Mesothelial cell of epicardium (in vitro differentiated cells): ENCODE measurements around the gene CRNKL1. TPM values are rescaled to one million over a fixed set of nuclear protein-coding genes. Genes with fewer than 3 reads are reported as not detected.
A peak's percentile ranks its signal among the peaks of the same experiment; 100 is the strongest.

ENCODE experiments used
- DNase-seq, 2 experiments: peaks; one replicate each; pipeline ENCODE4 v3.0.0; 2021; ENCODE audit warnings: low spot score in 2 of 2; ENCODE audit not compliant: unreplicated experiment in 2 of 2
- H3K27ac Mint-ChIP-seq: 2 replicates; pipeline ENCODE4 v1.8.0; 2021; ENCODE audit warnings: mixed read lengths
- H3K27me3 Mint-ChIP-seq: 2 replicates; pipeline ENCODE4 v1.8.0; 2021; ENCODE audit warnings: low read depth, mixed read lengths
- H3K36me3 Mint-ChIP-seq: 2 replicates; pipeline ENCODE4 v1.8.0; 2021; ENCODE audit warnings: mixed read lengths
- H3K4me1 Mint-ChIP-seq: 2 replicates; pipeline ENCODE4 v1.8.0; 2021; ENCODE audit warnings: mixed read lengths
- H3K4me3 Mint-ChIP-seq: 2 replicates; pipeline ENCODE4 v1.8.0; 2021; ENCODE audit warnings: mild to moderate bottlenecking, moderate library complexity, mixed read lengths
- H3K9me3 Mint-ChIP-seq: 2 replicates; pipeline ENCODE4 v1.8.0; 2021; ENCODE audit warnings: mixed read lengths
- CTCF ChIP-seq: fragments of 200-600 bp; sonication (generic); IDR thresholded peaks from one replicate; pipeline ENCODE4 v1.5.0; 2021; ENCODE audit warnings: antibody characterized with exemption; ENCODE audit not compliant: unreplicated experiment
- total RNA-seq: library from RNA; stranded (reverse); gene quantifications from 3 replicates; pipeline ENCODE4 v1.2.1, GENCODE V29; 2021

The CRNKL1 gene
- total RNA-seq, 1 donor from 2014 or later = 26.5 TPM

DNA sequence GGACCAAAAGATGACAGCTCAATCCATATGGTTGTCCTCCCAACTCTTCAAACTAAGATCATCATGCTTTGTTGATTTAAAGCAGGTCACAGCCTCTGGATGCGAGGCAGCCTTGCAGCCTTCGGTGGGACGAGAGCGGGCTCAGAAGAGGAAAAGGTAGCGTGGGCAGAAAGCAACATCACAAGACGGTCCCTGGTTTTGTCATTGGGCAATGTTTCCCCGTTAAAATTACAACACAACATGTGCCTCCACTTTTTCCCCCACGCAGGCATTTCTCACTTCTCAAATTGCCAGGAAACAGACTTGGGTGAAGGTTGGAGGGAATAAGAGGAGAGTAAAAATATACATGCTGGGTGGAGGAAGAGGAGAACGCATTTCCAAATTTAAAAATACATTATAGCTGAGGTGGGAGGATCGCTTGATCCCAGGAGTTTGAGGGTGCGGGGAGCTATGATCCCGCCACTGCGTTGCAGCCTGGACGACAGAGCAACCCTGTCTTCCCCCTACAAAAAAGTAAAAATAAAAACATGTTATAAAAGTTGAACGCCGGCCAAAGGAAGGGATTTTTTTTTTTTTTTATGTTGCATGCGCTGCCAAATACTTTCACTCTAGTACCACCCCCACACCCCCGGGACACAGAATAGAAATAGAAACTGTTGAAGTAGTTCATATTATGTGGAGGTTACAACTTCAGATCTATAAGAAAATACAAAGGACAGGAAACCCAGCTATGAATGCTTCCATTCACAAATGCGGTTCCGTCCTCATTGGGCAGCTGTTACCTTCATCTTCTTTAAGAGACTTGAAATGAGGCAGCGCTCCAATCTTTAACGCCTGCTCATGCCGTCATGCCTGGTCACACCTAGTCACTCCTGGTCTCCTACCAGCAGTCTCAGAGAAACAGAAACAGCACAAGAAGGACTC is 49.0 kb downstream of the CRNKL1 start:
- Mint-ChIP-seq H3K27me3 (no peaks in the 10 kb centered on the region), H3K4me3 (peak overlapping the region; percentile 4), H3K4me1 (peaks cover 29% of the 10 kb centered on the region), H3K27ac (peak overlapping the region; percentile 70), H3K36me3 (peaks cover 24% of the 10 kb centered on the region), H3K9me3 (no peaks in the 10 kb centered on the region)
- no peak for TF ChIP-seq CTCF
- no peak for DNase-seq

DNA sequence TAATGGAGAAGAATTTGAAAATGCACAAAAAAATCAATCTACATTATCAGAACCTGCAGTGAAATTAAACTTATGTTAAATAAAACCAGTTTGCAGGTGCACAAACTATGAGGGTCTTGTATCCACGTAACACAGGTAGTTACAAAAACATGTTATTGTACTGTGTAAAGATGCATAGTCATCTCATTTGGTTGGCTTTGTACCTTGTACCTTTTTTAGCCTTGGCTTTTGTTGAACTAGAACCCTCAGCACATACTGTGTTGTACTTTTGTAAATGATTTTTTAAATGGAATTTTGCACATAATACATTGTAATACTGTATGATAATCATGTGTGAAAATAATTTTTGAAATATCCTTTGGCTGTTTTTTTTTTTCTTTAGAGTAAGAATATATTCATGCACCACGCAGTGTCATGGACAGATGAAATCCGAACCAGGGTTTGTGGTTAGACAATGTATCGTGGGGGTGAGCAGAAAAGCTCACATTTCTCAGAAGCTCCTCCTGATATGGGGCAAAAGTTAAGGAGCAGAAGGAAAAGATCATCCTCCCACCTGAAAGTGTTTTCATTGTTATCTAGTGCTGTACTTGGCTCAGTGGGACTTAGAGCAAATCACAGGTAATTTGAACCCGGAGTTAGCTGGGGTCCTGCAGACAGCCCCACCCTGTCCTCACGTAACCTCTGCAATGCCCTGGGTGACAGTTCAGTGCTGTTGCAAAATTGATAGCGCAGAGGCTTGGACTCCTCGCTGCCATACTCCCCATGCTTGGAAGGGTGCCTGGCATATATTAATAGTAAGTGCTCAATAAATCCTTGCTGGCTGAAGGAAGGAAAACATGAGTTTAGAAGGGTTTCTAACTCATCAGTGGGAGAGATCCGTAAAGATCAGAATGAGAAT is 49.9 kb downstream of the CRNKL1 start:
- Mint-ChIP-seq H3K27me3 (no peaks in the 10 kb centered on the region), H3K4me3 (no peak overlapping the region), H3K36me3 (peaks cover 24% of the 10 kb centered on the region), H3K4me1 (peaks cover 29% of the 10 kb centered on the region), H3K27ac (peak overlapping the region; percentile 70), H3K9me3 (no peaks in the 10 kb centered on the region)
- no peak for TF ChIP-seq CTCF
- DNase-seq = no peak

DNA sequence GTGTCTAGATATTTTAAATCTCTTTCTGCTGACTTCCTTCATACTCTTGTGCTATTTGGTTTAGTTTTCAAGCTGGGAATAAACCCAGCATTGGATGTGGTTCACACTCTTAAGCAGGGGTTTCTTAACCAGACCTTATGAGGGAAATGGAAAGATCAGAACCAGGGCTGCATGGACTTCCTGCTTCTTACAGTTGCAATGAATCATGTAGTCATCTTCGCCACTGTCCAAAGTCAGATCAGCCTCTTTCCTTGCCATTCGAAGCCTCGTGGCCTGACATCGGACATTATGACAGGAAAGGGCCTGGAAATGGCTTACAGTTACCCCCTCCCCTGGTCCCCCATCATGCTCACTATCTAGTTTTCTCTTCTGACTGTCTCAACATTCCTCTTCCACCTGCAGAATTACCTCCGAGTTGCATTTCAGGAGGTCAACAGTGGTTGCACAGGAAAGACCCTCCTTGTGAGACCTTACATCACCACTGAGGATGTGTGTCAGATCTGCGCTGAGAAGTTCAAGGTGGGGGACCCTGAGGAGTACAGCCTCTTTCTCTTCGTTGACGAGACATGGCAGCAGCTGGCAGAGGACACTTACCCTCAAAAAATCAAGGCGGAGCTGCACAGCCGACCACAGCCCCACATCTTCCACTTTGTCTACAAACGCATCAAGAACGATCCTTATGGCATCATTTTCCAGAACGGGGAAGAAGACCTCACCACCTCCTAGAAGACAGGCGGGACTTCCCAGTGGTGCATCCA is 51.9 kb downstream of the CRNKL1 start:
- Mint-ChIP-seq H3K36me3 (peaks cover 29% of the 10 kb centered on the region), H3K4me3 (no peak overlapping the region), H3K9me3 (no peaks in the 10 kb centered on the region), H3K27ac (no peak overlapping the region), H3K27me3 (no peaks in the 10 kb centered on the region), H3K4me1 (peaks cover 30% of the 10 kb centered on the region)
- no peak for TF ChIP-seq CTCF
- no peak for DNase-seq

- H3K27ac Mint-ChIP-seq = no peak overlapping the region
- no peaks in the 10 kb centered on the region for H3K9me3 Mint-ChIP-seq
- peaks cover 41% of the 10 kb centered on the region for H3K4me1 Mint-ChIP-seq
- no peak for DNase-seq
- TF ChIP-seq CTCF = no peak
- H3K36me3 Mint-ChIP-seq = peaks cover 30% of the 10 kb centered on the region
- H3K27me3 Mint-ChIP-seq = no peaks in the 10 kb centered on the region
- no peak overlapping the region for H3K4me3 Mint-ChIP-seq
Observed at GRCh38 chr20:19998990-19999705, 53.1 kb downstream of the CRNKL1 start.

GRCh38 chr20:19996917-19997316 is 55.3 kb downstream of the CRNKL1 start:
- no peak for DNase-seq
- Mint-ChIP-seq H3K36me3 (peaks cover 30% of the 10 kb centered on the region), H3K9me3 (no peaks in the 10 kb centered on the region), H3K27ac (no peak overlapping the region), H3K4me3 (no peak overlapping the region), H3K27me3 (no peaks in the 10 kb centered on the region), H3K4me1 (peaks cover 40% of the 10 kb centered on the region)
- no peak for TF ChIP-seq CTCF
